IMR-90 (cell line): ENCODE data around the gene RAD51B. TPM values are rescaled to one million over a fixed set of nuclear protein-coding genes. Genes with fewer than 3 reads are reported as not detected.

Experiments used
- ATAC-seq: fragments of 200-7000 bp; cut with Tn5 transposase; 2 replicates; pipeline ENCODE4 v1.9.1; 2020; ENCODE audit warnings: low read depth, mild to moderate bottlenecking, moderate library complexity
- BruUV-seq: library from RNA; stranded (reverse); fragments of 400-500 nt; replicated peaks from 2 replicates; lab custom pipeline; 2021; lab: Mats Ljungman, UMichigan
- CTCF ChIA-PET: fragments of 300-600 bp; formaldehyde crosslinking; extraction: SDS; loops from one replicate; lab custom pipeline; 2021; ENCODE audit warnings: antibody characterized with exemption; lab: Yijun Ruan, JAX
- POLR2A ChIA-PET: fragments of 300-600 bp; sonication (Branson Sonifier 250); formaldehyde crosslinking; loops from one replicate; lab custom pipeline; 2022; ENCODE audit warnings: antibody characterized with exemption; ENCODE audit not compliant: unreplicated experiment; lab: Charles Lee
- DNase-seq: peaks from one replicate; pipeline ENCODE4 v3.0.0; 2013
- H2AFZ ChIP-seq: replicated peaks from 2 replicates; pipeline ENCODE3; 2013; ENCODE audit warnings: low read length, mild to moderate bottlenecking; ENCODE audit not compliant: poor library complexity
- H2AK5ac ChIP-seq: 2 replicates; pipeline ENCODE4 v1.6.1; 2013; ENCODE audit warnings: low read depth, low read length, inconsistent platforms
- H2AK9ac ChIP-seq: replicated peaks from 2 replicates; pipeline ENCODE3; 2013; ENCODE audit warnings: mild to moderate bottlenecking, low read depth, low read length, moderate library complexity; ENCODE audit not compliant: poor library complexity
- H2BK120ac ChIP-seq: 2 replicates; pipeline ENCODE4 v1.6.1; 2013; ENCODE audit warnings: low read depth, low read length, inconsistent platforms
- H2BK15ac ChIP-seq: 3 replicates; pipeline ENCODE4 v1.6.1; 2013; ENCODE audit warnings: low read depth, low read length, inconsistent platforms
- H2BK20ac ChIP-seq: 2 replicates; pipeline ENCODE4 v1.6.1; 2013; ENCODE audit warnings: low read depth, mild to moderate bottlenecking, inconsistent platforms, low read length, moderate library complexity
- H2BK5ac ChIP-seq: 2 replicates; pipeline ENCODE4 v1.6.1; 2013; ENCODE audit warnings: mild to moderate bottlenecking, low read depth, low read length, inconsistent platforms; ENCODE audit not compliant: poor library complexity, severe bottlenecking
- H3K14ac ChIP-seq: replicated peaks from 2 replicates; pipeline ENCODE4 v1.6.1; 2013; ENCODE audit warnings: low read depth, low read length, inconsistent platforms
- H3K18ac ChIP-seq: 2 replicates; pipeline ENCODE4 v1.6.1; 2013; ENCODE audit warnings: low read depth, low read length, control low read depth
- H3K23ac ChIP-seq: 2 replicates; pipeline ENCODE4 v1.6.1; 2013; ENCODE audit warnings: low read depth, low read length, inconsistent platforms
- H3K27ac ChIP-seq: 2 replicates; pipeline ENCODE4 v1.5.1; 2013; ENCODE audit warnings: mild to moderate bottlenecking, control low read depth, low read length; ENCODE audit not compliant: insufficient read depth
- H3K27me3 ChIP-seq: 2 replicates; pipeline ENCODE4 v1.6.1; 2013; ENCODE audit warnings: low read length; ENCODE audit not compliant: control insufficient read depth, insufficient read depth
- H3K36me3 ChIP-seq: 2 replicates; pipeline ENCODE4 v1.6.1; 2013; ENCODE audit warnings: low read length, mixed read lengths; ENCODE audit not compliant: control insufficient read depth, insufficient read depth
- H3K4ac ChIP-seq: 2 replicates; pipeline ENCODE4 v1.6.1; 2013; ENCODE audit warnings: low read depth, low read length, inconsistent platforms
- H3K4me1 ChIP-seq: 2 replicates; pipeline ENCODE4 v1.6.1; 2013; ENCODE audit warnings: low read length, mixed read lengths; ENCODE audit not compliant: control insufficient read depth, insufficient read depth
- H3K4me2 ChIP-seq: 2 replicates; pipeline ENCODE4 v1.6.1; 2013; ENCODE audit warnings: low read depth, mild to moderate bottlenecking, control low read depth, low read length, moderate library complexity
- H3K4me3 ChIP-seq: 2 replicates; pipeline ENCODE4 v1.5.1; 2013; ENCODE audit warnings: low read depth, mild to moderate bottlenecking, control low read depth, low read length, moderate library complexity; ENCODE audit not compliant: insufficient read depth
- H3K56ac ChIP-seq: 2 replicates; pipeline ENCODE4 v1.6.1; 2013; ENCODE audit warnings: low read length, inconsistent platforms; ENCODE audit not compliant: insufficient read depth; ENCODE audit errors: extremely low read depth
- H3K79me1 ChIP-seq, 2 experiments: 2 replicates each; pipeline ENCODE4 v1.6.1; 2013; ENCODE audit warnings: low read length in 2 of 2, inconsistent platforms in 1 of 2, low read depth in 1 of 2
- H3K9ac ChIP-seq: 2 replicates; pipeline ENCODE4 v1.6.1; 2013; ENCODE audit warnings: low read depth, low read length, control low read depth
- H3K9me1 ChIP-seq: 2 replicates; pipeline ENCODE4 v1.6.1; 2013; ENCODE audit warnings: low read length, inconsistent platforms; ENCODE audit not compliant: insufficient read depth
- H3K9me3 ChIP-seq: 2 replicates; pipeline ENCODE4 v1.6.1; 2013; ENCODE audit warnings: low read length; ENCODE audit not compliant: control insufficient read depth, insufficient read depth
- H4K20me1 ChIP-seq: 2 replicates; pipeline ENCODE4 v1.6.1; 2013; ENCODE audit warnings: low read length, inconsistent platforms; ENCODE audit not compliant: insufficient read depth
- H4K5ac ChIP-seq: 2 replicates; pipeline ENCODE4 v1.6.1; 2013; ENCODE audit warnings: mild to moderate bottlenecking, low read depth, low read length, control low read depth
- H4K8ac ChIP-seq, 2 experiments: 2 replicates each; pipeline ENCODE4 v1.6.1; 2013; ENCODE audit warnings: low read depth in 2 of 2, low read length in 2 of 2, control low read depth in 1 of 2, inconsistent platforms in 1 of 2
- H4K91ac ChIP-seq: 2 replicates; pipeline ENCODE4 v1.6.1; 2013; ENCODE audit warnings: low read depth, low read length, inconsistent platforms; ENCODE audit not compliant: insufficient read depth
- BHLHE40 ChIP-seq: fragments of 150-350 bp; IDR thresholded peaks from 2 replicates; pipeline ENCODE4 v1.6.1; 2016; ENCODE audit warnings: mild to moderate bottlenecking, low read depth, low read length
- CEBPB ChIP-seq: IDR thresholded peaks from 2 replicates; pipeline ENCODE4 v1.6.1; 2012; ENCODE audit warnings: low read depth, low read length, improper control_type of control experiment
- CHD1 ChIP-seq: IDR thresholded peaks from 2 replicates; pipeline ENCODE4 v1.6.1; 2012; ENCODE audit warnings: low read depth, low read length, improper control_type of control experiment
- FOS ChIP-seq: fragments of 150-350 bp; IDR thresholded peaks from 2 replicates; pipeline ENCODE4 v1.6.1; 2016; ENCODE audit warnings: low read depth, low read length
- MAFK ChIP-seq: IDR thresholded peaks from 2 replicates; pipeline ENCODE4 v1.6.1; 2012; ENCODE audit warnings: low read depth, low read length, improper control_type of control experiment
- RAD21 ChIP-seq: IDR thresholded peaks from 2 replicates; pipeline ENCODE4 v1.6.1; 2012; ENCODE audit warnings: low read length, improper control_type of control experiment
- RCOR1 ChIP-seq: IDR thresholded peaks from 2 replicates; pipeline ENCODE4 v1.6.1; 2012; ENCODE audit warnings: mild to moderate bottlenecking, low read length, improper control_type of control experiment; ENCODE audit not compliant: insufficient replicate concordance
- SMC3 ChIP-seq: fragments of 150-350 bp; IDR thresholded peaks from 2 replicates; pipeline ENCODE4 v1.6.1; 2016; ENCODE audit warnings: low read depth, mild to moderate bottlenecking, antibody characterized with exemption, low read length, moderate library complexity
- WGBS, 2 experiments: methylation state at CpG; one replicate each; pipeline versions ENCODE4 v1.1.5 to v1.1.7; 2013; ENCODE audit warnings: missing lambda C conversion rate in 2 of 2; ENCODE audit not compliant: insufficient read length in 1 of 2; ENCODE audit errors: extremely low coverage in 2 of 2; 5-methylcytosine and 5-hydroxymethylcytosine counted together
- dilution Hi-C: fragments of 300-500 bp; cut with HindIII; formaldehyde crosslinking; loops from one replicate; pipeline ENCODE4 v1.14.3; 2018; ENCODE audit warnings: low sequenced_read_pairs; ENCODE audit not compliant: unreplicated experiment
- in situ Hi-C: fragments of 300-500 bp; cut with MboI; formaldehyde crosslinking; loops from 3 replicates; pipeline ENCODE4 v1.14.3; 2019; ENCODE audit warnings: low sequenced_read_pairs, inconsistent platforms, mixed read lengths
- intact Hi-C: fragments of 100-400 bp; cut with micrococcal nuclease; formaldehyde crosslinking; loops from 2 replicates; pipeline ENCODE4 v1.10.0; 2022
- polyA plus RNA-seq, 3 experiments: library from polyadenylated mRNA; depleted of rRNA; stranded (reverse); fragments of >200 nt; gene quantifications; 2 replicates each; pipeline ENCODE4 v1.2.3, GENCODE V29; 2012; ENCODE audit warnings: low replicate concordance in 1 of 3
- total RNA-seq: library from RNA; depleted of rRNA; stranded (reverse); fragments of >200 nt; gene quantifications from 2 replicates; pipeline ENCODE4 v1.2.3, GENCODE V29; 2012
- TF ChIP-seq, protein P1 (sequence below): fragments of 150-350 bp; IDR thresholded peaks from 2 replicates; pipeline ENCODE4 v1.6.1; 2016; ENCODE audit warnings: low read depth, mild to moderate bottlenecking, low read length, moderate library complexity, borderline replicate concordance

Gene RAD51B
- total and polyA plus RNA-seq, 2 of the 4 experiments (the other 2 are of a cell fraction): 5.1 to 18.8 TPM

DNA sequence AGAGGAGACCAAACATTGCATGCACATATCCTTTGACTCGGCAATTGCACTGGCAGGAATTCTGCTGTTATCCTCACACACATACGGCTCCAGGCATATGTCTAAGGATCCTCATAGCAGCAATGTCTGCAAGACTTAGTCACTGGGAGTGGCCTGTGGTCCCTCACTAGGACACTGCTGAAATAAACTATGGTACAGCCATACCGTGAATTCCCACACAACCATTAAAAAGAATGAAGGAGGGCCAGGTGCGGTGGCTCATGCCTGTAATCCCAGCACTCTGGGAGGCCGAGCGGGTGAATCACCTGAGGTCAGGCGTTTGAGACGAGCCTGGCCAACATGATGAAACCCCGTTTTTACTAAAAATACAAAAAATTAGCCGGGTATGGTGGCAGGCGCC is 868.2 kb downstream of the RAD51B start:
- Histone ChIP-seq H4K5ac (no peak overlapping the region), H3K79me1 (peaks cover 0 to 22% of the 10 kb centered on the region in 2 experiments; a peak in 1 of 4 replicates), H3K56ac (no peak overlapping the region; the same call in 1 of the 2 replicates), H2BK20ac (peak overlapping the region; percentile 75), H3K4me2 (no peak overlapping the region), H2BK15ac (no peak overlapping the region), H2AK5ac (no peak overlapping the region), H3K9ac (no peak overlapping the region), H3K9me3 (no peaks in the 10 kb centered on the region), H3K23ac (peak overlapping the region; percentile 61; the same call in 1 of the 2 replicates), H2BK5ac (peak overlapping the region; percentile 56), H2AK9ac (no peak overlapping the region), H3K36me3 (no peaks in the 10 kb centered on the region), H3K27me3 (no peaks in the 10 kb centered on the region), H2AFZ (peak overlapping the region; percentile 58), H3K27ac (no peak overlapping the region; the same call in 1 of the 2 replicates), H3K4me3 (no peak overlapping the region), H3K14ac (no peak overlapping the region), H3K18ac (no peak overlapping the region), H4K8ac (peak overlapping the region in 1 of 2 experiments; percentile 55; a peak in 1 of 4 replicates), H4K20me1 (no peaks in the 10 kb centered on the region), H2BK120ac (peak overlapping the region; percentile 83), H3K9me1 (peaks cover 33% of the 10 kb centered on the region), H3K4me1 (peaks cover 37% of the 10 kb centered on the region), H4K91ac (peak overlapping the region; percentile 89), H3K4ac (peak overlapping the region; percentile 76)
- ChIA-PET POLR2A (no interaction called here), CTCF (interaction anchor here (0.7 kb wide), 1 partner anchor 98 kb away, joined by 3 read pairs; no protein-coding TSS in a partner anchor)
- intact Hi-C loops (loop anchor here (5.0 to 10.0 kb wide), 3 partner anchors 143 to 440 kb away; no protein-coding TSS in a partner anchor), dilution Hi-C loops (no loop called here), in situ Hi-C loops (no loop called here)
- peak; percentile 92 for DNase-seq
- TF ChIP-seq FOS: 0 out of 2 replicates have a peak, but pooled peaks have one; percentile 17
- no peak for TF ChIP-seq RCOR1
- peak; percentile 4; the same call in 1 of the 2 replicates for TF ChIP-seq CEBPB
- TF ChIP-seq BHLHE40: peak; percentile 72; the same call in 1 of the 2 replicates
- TF ChIP-seq, protein P1, sequence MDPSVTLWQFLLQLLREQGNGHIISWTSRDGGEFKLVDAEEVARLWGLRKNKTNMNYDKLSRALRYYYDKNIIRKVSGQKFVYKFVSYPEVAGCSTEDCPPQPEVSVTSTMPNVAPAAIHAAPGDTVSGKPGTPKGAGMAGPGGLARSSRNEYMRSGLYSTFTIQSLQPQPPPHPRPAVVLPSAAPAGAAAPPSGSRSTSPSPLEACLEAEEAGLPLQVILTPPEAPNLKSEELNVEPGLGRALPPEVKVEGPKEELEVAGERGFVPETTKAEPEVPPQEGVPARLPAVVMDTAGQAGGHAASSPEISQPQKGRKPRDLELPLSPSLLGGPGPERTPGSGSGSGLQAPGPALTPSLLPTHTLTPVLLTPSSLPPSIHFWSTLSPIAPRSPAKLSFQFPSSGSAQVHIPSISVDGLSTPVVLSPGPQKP: no peak
- TF ChIP-seq RAD21: peak; percentile 23; the same call in 1 of the 2 replicates
- peak; percentile 14; the same call in 1 of the 2 replicates for TF ChIP-seq MAFK
- no peak for TF ChIP-seq CHD1
- TF ChIP-seq SMC3: no peak
- BruUV-seq: no TSS peak
- no CpG with 5 or more reads among the region's 11 CpGs for WGBS, 2 experiments
- ATAC-seq: peak; percentile 76
